Measurements from ENCODE around the gene EIF5.

The EIF5 gene

DNA sequence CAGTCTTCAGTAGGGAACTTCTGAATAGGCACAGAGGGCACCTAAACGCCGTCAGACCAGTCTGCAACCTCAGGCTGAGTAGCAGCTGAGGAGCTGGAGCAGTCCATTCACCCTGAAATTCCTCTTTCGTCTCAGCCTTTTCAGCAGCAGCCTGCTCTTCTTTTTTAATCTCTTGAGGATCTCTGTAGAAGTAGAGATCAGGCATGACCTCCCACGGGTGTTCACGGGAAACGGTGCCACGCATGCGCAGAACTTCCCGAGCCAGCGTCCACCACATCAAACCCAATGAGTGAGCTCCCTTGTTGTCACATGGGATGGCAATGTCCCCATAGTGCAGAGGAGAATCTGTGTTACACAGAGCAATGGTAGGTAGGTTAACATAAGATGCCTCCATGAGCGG, 40.1 kb downstream of the EIF5 start:
- no peak for DNase-seq

DNA sequence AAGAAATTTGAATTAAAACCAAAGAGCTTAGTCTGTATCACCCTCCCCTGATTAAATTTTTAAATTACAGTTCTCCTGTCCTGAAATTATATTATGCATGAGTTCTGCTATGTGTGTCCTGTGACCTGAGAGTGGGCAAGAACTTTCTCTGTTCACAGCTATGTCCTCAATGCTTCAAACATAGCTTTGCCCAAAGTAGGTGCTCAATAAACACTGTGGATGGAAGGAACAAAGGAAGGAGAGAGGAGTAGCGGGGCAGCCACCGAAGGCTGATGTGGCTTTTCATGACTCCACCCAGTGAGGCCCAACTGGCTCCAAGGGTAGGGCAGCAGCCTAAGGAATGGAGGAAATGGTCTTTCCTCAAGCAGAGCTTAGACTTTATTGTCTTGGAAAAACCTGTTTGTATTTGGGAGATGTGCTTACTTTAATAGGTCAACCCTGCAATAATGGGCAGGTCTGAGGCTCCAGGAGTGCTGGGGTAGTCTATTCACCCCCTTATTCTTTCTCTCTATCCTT, 43.5 kb downstream of the EIF5 start:
- DNase-seq = no peak

DNA sequence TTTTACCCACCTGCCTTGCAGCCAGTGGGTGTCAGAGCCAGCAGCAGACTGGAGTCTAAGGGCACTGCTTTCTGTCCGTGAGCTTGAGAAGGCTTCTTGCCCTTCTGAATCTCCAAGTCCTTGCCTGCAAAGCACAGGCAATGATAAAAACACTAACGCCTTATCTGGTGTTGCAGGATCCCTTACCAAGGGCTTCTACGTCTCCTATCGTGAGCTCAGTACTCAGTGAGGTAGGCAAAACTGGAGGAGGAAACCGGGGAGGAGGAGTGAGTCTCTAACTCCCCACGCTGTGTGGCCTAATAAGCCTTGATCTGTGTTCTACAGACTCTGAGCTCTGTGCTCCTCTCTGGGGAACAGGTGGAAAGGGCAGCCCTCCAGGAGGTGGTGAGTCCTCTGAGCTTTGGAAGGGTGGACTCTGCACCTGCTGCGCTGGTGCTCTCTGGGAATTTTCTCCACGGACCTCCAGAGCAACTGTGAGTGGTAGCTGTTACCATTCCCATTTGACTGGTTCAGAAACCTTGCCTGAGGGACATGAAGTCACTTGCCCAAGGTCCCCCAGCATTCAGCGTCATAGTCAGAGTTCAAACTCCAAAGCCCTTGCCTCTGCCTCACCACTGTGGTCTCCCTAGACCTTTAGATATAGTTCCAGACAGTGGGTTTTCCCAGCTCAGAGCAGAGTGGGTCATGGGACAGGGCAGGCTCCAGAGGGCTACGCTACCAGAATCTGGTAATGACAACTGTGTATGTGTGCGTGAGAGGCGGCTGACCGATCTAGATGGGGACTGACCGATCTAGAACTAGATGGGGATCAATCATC, 44.2 kb downstream of the EIF5 start:
- DNase-seq = no peak

DNA sequence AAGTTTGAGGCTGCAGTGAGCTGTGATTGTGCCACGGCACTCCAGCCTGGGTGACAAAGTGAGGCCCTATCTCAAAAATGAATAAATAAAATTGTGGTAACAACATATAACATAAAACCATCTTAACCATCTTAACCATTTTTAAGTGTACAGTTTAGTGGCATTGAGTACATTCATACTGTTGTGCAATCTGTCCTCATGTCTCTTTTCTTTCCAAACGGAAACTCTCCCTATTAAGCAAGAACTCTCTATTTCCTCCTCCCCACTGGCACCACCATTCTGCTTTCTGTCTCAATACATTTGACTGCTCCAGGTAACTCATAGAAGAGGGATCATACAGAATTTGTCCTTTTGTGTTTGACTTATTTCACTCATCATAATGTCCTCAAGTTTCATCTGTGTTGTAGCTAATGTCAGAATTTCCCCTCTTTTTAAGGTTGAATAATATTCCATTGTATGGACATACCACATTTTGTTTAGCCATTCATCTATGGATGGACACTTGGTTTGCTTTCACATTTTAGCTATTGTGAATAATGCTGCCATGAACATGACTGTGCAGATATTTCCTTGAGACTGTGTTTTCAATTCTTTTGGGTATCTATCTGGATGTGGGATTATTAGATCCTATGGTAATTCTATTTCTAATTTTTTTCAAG, 46.8 kb downstream of the EIF5 start:
- no peak for DNase-seq

DNA sequence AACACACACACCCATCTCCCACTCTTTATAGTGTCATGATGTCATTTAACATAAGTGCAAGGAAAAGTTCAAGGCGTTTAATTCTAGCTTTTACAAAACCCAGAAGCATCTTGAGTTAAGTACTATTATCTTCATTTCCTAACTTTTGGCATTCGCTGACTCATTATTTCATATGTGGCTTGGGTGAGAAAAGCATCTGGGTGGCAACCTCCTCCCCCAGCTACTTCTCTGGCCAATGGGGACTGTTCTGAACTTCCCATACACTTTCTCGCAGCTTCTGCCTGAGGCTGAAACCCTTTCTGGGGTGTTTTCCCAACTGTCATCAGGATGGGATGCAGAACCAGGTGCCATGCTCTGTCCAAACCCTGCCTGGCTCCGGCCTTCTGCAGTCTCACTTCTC, 48.3 kb downstream of the EIF5 start:
- peak; percentile 56 for DNase-seq

DNA sequence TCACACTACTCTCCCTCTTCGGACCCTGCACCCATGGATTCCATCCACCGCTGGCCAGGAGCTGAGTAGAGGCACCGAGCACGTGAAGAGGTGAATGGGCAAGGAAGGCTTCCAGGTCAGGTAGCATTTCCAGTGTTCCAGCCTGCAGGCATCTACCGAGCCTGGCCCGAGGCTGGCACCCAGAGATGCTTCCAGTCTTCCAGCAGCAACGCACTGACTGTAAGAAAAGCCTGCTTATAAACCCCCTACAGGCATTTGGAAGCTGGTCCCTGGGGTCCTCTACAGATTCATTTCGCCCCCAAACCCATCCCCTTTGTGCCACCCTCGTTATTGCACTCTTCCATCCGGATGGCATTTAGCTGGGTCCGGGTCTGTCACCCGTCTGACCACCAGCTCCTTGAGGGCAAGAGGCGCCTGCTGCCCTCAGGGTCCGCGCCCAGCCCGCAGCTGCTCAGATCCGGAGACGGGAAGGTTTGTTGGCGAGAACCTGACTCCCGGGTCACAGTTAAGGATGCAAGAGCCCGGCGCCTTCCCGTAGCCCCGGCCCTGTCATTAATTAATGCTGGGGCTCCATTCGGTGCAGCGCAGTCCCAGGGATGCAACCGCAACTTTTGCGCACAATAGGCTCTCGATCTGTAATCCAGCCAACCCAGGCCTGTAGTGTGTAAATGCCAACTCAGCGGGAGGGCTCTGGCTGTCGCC, 50.6 kb downstream of the EIF5 start:
- no peak for DNase-seq

DNA sequence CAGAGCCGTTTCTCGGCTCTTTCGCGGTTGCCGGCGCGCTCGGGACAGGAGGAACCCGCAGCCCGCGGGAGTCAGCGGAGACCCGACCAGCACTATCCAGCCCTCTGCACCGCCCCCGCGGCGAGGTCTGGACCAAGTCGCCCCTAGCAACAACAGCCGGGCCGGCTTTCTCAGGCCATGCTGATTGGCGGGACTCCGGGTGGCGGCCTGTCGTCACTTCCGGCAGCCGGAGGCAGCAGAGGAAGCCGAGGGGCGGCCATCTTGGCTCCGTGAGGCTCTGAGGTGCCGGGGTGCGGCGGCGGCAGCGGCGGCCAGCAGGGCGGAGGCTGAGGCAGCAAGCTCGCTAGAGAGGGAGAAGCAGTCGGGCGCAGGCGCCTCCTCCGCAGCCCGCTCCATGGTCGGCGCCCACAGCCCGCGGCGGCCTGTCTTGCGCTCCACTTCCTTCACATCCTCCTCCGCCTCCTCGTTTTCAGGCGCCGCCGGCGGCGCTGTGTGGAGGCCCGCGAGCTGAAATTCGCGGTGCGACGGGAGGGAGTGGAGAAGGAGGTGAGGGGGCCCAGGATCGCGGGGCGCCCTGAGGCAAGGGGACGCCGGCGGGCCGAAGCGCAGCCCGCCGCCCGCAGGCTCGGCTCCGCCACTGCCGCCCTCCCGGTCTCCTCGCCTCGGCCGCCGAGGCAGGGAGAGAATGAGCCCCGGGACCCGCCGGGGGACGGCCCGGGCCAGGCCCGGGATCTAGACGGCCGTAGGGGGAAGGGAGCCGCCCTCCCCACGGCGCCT, 51.3 kb downstream of the EIF5 start, which contains the start of gene MARK3:
TSS of gene MARK3 (plus strand) at position 264 of the 777 bp plus-strand sequence. CDS start 615 bp downstream, outside the sequence.
- DNase-seq = peak; percentile 98

DNA sequence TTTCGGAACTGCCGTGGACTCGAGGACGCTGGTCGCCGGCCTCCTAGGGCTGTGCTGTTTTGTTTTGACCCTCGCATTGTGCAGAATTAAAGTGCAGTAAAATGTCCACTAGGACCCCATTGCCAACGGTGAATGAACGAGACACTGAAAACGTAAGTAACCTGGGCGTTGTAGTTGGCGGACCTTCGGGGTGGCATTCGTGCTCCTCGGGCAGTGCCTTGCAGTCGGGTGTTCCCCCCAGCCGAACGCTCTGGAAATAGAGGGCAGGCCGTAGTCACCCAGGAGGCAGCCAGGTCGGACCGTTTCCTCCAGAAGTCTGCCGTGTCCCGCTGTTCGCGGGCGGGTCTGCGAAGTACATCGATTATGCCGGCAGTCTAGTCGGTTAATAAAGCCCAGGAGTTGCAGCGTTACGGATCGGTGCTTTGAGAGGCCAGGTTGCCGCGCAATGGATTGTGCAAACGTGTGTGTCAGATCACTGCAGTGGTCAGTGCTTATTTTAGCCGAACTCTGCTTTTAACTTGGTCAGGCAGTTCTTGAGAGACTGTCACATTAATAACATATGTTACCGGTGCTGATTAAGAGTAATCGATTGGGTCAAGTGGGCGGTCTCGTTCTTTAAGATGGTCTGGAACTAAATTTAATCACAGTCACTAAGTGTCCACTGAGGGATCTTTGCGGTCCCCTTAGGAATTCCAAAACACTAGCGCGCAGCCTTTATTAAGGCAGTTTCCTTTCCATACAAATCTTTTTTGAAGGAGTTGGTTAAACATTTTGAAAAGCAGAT, 52.1 kb downstream of the EIF5 start:
- peak; percentile 49 for DNase-seq

DNA sequence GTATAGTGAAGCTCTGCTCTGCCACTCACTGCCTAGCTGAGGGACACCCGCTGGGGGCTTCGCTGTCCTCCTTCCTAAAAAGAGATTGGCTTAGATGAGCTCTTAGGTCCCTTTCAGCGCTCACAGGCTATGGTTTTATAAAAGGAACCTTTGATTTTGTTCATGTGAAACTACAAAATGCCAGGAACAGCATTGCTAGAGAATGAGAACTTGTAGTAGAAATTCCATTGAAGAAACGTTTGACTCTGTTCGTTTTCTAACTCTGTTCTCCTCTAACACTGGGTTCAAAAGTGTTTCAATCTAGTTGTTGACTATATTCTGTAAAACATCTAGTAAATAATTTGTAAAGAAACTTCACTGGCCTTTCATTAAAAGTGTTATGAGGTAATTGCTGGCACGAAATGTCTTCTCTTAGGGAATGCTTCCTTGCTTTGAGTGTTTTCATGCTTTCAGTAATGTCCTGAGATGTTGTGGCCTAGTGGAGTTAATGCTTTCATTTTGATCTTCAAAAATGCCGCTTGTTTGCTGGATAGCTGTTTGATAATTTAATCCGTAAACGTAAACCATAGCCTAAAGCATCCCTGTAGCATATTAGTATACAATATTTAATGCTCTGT, 52.8 kb downstream of the EIF5 start:
- no peak for DNase-seq

DNA sequence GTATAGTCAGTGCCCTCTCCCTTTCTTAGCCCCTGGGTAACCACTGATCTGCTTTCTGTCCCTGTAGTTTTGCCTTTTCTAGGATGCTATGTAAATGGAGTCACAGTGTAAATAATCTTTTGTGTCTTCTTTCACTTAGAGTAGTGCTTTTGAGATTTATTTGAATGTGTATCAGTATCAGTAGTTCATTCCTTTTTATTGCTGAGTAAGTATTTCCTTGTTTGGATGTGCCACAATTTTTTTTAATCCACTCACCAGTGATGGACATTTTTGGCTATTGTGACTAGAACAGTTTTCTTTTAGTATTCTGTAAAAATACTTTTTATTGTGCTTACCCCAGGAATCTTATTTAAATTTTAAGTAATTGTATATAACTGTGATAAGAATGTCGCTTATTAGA, 54.6 kb downstream of the EIF5 start:
- DNase-seq = no peak

DNA sequence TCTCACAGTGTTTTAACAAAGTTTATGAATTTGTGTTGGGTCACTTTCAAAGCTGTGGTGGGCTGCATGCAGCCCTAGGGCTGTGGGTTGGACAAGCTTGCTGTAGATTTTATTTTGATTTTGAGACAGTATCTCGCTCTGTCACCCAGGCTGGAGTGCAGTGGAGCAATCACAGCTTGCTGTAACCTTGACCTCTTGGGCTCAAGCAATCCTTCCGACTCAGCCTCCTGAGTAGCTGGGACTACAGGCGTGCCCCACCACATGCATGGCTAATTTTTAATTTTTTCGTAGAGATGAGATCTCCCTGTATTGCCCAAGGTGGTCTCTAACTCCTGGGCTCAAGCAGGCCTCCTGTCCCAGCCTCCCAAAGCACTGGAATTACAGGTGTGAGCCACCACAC, 56.6 kb downstream of the EIF5 start:
- no peak for DNase-seq

DNA sequence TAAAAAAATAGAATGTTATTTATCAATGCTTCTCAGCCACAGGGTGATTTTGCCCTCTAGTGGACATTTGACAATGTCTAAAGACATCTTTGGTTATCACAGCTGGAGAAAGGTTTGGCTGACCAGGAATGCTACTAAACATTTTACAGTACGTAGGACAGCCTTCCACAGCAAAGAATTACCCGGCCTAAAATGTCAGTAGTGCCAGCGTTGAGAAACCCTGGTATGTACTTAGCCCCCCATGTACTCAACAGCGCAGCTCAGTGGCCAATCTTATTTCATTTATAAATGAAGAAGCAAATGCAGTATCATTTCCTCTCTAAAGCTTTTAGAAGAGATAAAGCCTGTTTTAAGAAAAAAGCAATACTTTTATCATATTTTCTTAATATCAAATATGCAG, 57.0 kb downstream of the EIF5 start:
- peak; percentile 37 for DNase-seq

DNA sequence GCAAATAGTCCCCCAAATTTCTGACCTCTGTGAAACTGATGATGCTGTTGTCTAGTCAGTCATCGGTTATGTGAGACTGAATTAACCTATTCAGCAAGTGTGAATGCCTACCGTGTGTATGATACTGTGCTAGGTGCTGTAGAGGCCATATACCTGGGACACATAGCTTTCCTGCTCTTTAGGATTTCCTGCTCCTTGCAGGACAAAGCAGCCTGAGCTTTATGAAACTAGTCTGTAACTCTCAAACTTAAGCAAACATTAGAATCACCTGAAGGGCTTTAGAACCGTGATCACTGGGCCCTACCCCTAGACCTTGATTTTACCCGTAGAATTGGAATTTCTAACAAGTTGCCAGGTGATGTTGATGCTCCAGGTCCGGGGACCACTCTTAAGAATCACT, 58.1 kb downstream of the EIF5 start:
- DNase-seq = no peak

DNA sequence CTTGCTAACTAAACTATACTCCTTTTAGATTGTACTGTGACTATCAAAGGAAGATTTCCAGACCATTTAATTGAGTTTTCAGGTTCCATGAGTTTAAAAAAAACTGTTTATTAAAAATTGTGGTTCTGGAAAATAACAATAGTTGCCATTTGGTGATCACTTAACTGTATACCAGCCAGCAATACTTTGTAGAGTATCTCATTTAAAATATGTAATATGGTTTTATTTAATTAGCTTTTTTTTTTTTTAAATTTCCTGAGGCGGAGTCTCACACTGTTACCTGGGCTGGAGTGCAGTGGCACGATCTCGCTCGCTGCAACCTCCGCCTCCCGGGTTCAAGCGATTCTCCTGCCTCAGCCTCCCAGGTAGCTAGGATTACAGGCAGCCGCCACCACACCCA, 58.5 kb downstream of the EIF5 start:
- no peak for DNase-seq

DNA sequence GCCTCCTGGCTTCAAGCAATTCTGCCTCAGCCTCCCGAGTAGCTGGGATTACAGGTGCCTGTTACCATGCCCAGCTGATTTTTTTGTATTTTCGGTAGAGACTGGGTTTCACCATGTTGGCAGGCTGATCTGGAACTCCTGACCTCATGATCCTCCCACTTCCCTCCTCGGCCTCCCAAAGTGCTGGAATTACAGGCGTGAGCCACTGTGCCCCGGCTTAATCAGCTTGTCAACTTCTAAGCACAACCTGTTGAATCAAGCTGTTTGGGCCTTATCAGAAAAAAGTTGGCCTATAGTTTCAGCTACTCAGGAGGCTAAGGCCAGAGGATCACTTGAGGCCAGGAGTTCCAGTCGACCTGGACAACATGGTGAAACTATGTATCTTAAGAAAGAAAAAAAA, 59.0 kb downstream of the EIF5 start:
- DNase-seq = no peak

DNA sequence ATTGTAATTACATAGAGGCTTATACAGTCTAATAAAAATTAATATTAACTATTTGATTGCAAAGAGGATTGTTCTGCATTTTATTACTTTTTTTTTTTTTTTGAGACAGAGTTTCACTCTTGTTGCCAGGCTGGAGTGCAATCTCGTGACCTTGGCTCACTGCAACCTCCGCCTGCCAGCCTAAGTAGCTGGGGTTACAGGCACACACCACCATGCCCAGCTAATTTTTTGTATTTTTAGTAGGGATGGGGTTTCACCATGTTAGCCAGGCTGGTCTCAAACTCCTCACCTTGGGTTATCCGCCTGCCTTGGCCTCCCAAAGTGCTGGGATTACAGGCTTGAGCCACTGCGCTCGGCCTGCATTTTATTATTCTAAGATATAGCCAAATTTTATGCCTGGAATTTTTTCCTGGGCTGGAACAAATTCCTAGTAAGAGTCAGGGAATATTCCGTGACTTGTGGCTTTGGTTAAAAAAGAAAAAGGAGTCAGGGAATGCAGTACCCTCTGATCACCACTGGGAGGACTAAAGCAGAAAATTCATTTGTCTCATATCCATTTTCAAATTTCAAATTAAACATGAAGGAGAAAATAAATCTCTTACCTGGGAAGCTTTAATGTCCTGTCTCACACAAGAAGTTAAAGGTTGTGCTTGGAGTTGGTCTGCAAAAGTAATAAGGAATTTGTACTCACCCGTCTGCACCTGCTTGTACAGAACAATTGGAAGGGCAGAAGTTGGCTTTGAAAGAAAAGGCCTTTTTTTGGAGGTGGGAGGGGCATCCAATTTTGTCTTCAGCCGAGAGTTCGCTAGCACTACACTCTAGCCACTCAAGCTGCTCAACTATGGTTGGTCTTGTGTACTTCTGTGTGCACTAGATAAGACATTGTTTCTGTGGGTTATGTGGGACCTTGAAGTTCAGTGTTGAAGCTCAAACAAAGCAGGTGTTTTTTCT, 59.9 kb downstream of the EIF5 start:
- no peak for DNase-seq

Data from activated CD4-positive, alpha-beta T cell treated with anti-CD3 and anti-CD28 coated beads, Interleukin-10, Interleukin-2, amounts not matched to agents 100 ng/mL and 50 ng/mL, durations not matched to agents 16 hours and 8 hours (primary cell).